NOMO-1 treated with DMSO at 0.1 percent for 48 hours (cell line): ENCODE data around the gene TMEM238.

Experiments used
- DNase-seq: peaks from one replicate; lab custom pipeline; 2025; ENCODE audit not compliant: unreplicated experiment; lab: John Stamatoyannopoulos, UW

TMEM238 gene

GRCh38 chr19:55382013-55382412 is 2.1 kb downstream of the TMEM238 start:
- no peak for DNase-seq

GRCh38 chr19:55379174-55379573 is 4.9 kb downstream of the TMEM238 start:
- DNase-seq, result no peak

GRCh38 chr19:55377356-55378131 is 6.5 kb downstream of the TMEM238 start:
- DNase-seq, result no peak

- DNase-seq, result no peak
Observed at GRCh38 chr19:55376241-55376933, 7.7 kb downstream of the TMEM238 start, which contains the start of gene TMEM190. TMEM190 (plus strand) TSS chr19:55376826; CDS start chr19:55376854, 28 bp downstream.

GRCh38 chr19:55373993-55374757 is 9.9 kb downstream of the TMEM238 start:
- no peak for DNase-seq

GRCh38 chr19:55373306-55373992 is 10.6 kb downstream of the TMEM238 start:
- no peak for DNase-seq

GRCh38 chr19:55372316-55373081 is 11.6 kb downstream of the TMEM238 start:
- no peak for DNase-seq

- DNase-seq, result no peak
Observed at GRCh38 chr19:55370305-55370988, 13.6 kb downstream of the TMEM238 start, which contains the start of gene IL11. IL11 (minus strand) TSS chr19:55370463; CDS start chr19:55370310, 153 bp downstream.

GRCh38 chr19:55369653-55370304 is 14.3 kb downstream of the TMEM238 start:
- DNase-seq, result no peak

GRCh38 chr19:55368701-55369563 is 15.2 kb downstream of the TMEM238 start:
- no peak for DNase-seq

GRCh38 chr19:55368106-55368505 is 16.0 kb downstream of the TMEM238 start:
- no peak for DNase-seq

- DNase-seq, result no peak
Observed at GRCh38 chr19:55366790-55367189, 17.3 kb downstream of the TMEM238 start.

- no peak for DNase-seq
Observed at GRCh38 chr19:55365964-55366363, 18.1 kb downstream of the TMEM238 start.

- DNase-seq, result no peak
Observed at GRCh38 chr19:55365245-55365644, 18.8 kb downstream of the TMEM238 start.

GRCh38 chr19:55362990-55363716 is 20.9 kb downstream of the TMEM238 start, which contains the start of gene GARIN5B:
GARIN5B (minus strand) TSS chr19:55363260; CDS start chr19:55363066, 194 bp downstream.
- no peak for DNase-seq

GRCh38 chr19:55362174-55362989 is 21.7 kb downstream of the TMEM238 start:
- no peak for DNase-seq
